A549 (cell line): ENCODE data around the gene PLA2G1B.

ENCODE experiments used
- CTCF ChIP-seq: fragments of >200 bp; sonication (Bioruptor Twin); formaldehyde crosslinking; IDR thresholded peaks from 3 replicates; pipeline ENCODE4 v1.5.1; 2016
- EP300 ChIP-seq, 2 experiments: fragments of >200 bp; sonication (Bioruptor Twin); formaldehyde crosslinking; IDR thresholded peaks; 2 replicates in 1 of 2; 3 replicates in 1 of 2; pipeline ENCODE4 v1.6.1; 2016 to 2017
- HOXA7 ChIP-seq: fragments of 250-450 bp; sonication (Bioruptor Pico); IDR thresholded peaks from 2 replicates; pipeline ENCODE4 v1.5.0; 2020; ENCODE audit warnings: mild to moderate bottlenecking, moderate library complexity
- JUN ChIP-seq, 2 experiments: fragments of >200 bp; sonication (Bioruptor Twin); formaldehyde crosslinking; IDR thresholded peaks; 2 replicates in 1 of 2; 3 replicates in 1 of 2; pipeline ENCODE4 v1.6.1; 2016 to 2017
- POLR2AphosphoS2 ChIP-seq: conservative IDR thresholded peaks from 2 replicates; pipeline ENCODE4 v1.6.1; 2012; ENCODE audit warnings: low read length, improper control_type of control experiment, inconsistent platforms
- REST ChIP-seq: fragments of 200-600 bp; sonication (generic); IDR thresholded peaks from 2 replicates; pipeline ENCODE4 v1.6.1; 2016; ENCODE audit warnings: antibody characterized with exemption, mild to moderate bottlenecking, moderate library complexity
- SMC3 ChIP-seq: fragments of >200 bp; sonication (Bioruptor Twin); formaldehyde crosslinking; IDR thresholded peaks from 3 replicates; pipeline ENCODE4 v1.6.1; 2018; ENCODE audit warnings: inconsistent platforms
- TF ChIP-seq, protein P1 (sequence below): fragments of 250-450 bp; sonication (Bioruptor Pico); IDR thresholded peaks from 2 replicates; pipeline ENCODE4 v1.5.0; 2020; ENCODE audit warnings: low read depth, mild to moderate bottlenecking, moderate library complexity

GRCh38 chr12:120368789-120369602 lies 41.4 kb upstream of the PLA2G1B start, which contains the start of gene MSI1:
- TF ChIP-seq POLR2AphosphoS2 (no peak), SMC3 (no peak), REST (no peak), CTCF (no peak), EP300 (IDR thresholded peaks at IDR 0.05) (no peak), JUN (IDR thresholded peaks at IDR 0.05) (no peak), HOXA7 (CRISPR knock-in tag) (no peak)
- TF ChIP-seq, protein P1, sequence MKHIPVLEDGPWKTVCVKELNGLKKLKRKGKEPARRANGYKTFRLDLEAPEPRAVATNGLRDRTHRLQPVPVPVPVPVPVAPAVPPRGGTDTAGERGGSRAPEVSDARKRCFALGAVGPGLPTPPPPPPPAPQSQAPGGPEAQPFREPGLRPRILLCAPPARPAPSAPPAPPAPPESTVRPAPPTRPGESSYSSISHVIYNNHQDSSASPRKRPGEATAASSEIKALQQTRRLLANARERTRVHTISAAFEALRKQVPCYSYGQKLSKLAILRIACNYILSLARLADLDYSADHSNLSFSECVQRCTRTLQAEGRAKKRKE (CRISPR knock-in tag): no peak
